ENCODE data around the gene GRM4.

GRCh38 chr6:34149831-34150400 is 4.0 kb upstream of the GRM4 start:
- TF ChIP-seq, protein P1, sequence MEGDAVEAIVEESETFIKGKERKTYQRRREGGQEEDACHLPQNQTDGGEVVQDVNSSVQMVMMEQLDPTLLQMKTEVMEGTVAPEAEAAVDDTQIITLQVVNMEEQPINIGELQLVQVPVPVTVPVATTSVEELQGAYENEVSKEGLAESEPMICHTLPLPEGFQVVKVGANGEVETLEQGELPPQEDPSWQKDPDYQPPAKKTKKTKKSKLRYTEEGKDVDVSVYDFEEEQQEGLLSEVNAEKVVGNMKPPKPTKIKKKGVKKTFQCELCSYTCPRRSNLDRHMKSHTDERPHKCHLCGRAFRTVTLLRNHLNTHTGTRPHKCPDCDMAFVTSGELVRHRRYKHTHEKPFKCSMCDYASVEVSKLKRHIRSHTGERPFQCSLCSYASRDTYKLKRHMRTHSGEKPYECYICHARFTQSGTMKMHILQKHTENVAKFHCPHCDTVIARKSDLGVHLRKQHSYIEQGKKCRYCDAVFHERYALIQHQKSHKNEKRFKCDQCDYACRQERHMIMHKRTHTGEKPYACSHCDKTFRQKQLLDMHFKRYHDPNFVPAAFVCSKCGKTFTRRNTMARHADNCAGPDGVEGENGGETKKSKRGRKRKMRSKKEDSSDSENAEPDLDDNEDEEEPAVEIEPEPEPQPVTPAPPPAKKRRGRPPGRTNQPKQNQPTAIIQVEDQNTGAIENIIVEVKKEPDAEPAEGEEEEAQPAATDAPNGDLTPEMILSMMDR (IDR thresholded peaks at IDR 0.05; ENCODE audit: low read depth, low read length, missing input control): no peak
- TF ChIP-seq, protein P2, sequence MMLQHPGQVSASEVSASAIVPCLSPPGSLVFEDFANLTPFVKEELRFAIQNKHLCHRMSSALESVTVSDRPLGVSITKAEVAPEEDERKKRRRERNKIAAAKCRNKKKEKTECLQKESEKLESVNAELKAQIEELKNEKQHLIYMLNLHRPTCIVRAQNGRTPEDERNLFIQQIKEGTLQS (IDR thresholded peaks at IDR 0.05): no peak
- no peak for TF ChIP-seq TAF1 (conservative IDR thresholded peaks at IDR 0.05)
